Measurements from ENCODE around the gene ERH.

Gene ERH

GRCh38 chr14:69405762-69406161, 7.7 kb upstream of the ERH start:
- TF ChIP-seq CTCF (conservative IDR thresholded peaks at IDR 0.05): no peak
- H3K27ac ChIP-seq: no peak overlapping the region

- no peak for TF ChIP-seq CTCF (conservative IDR thresholded peaks at IDR 0.05)
- no peak overlapping the region for H3K27ac ChIP-seq
These were observed 6.8 kb upstream of the ERH start for GRCh38 chr14:69404883-69405282.

DNA sequence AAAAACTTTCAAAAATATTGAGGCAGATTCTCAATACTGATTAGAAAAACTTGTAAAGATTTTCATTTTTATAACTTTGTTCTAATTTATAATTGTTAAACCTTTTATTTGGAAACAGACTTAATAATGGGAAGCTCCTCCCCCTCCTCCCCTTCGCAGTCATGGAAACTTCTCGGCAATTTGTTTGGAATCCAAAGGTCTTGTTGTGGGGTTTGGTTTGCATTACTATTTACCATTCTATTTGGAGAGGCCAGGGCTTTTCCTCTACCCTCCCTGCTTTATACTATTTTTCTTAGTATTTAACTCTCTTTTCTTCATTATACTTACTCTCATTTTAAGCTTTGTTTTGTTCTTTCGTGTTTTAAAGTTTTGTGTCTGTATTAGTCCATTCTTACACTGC, 6.4 kb upstream of the ERH start:
- no peak for TF ChIP-seq CTCF (conservative IDR thresholded peaks at IDR 0.05)
- H3K27ac ChIP-seq: no peak overlapping the region

DNA sequence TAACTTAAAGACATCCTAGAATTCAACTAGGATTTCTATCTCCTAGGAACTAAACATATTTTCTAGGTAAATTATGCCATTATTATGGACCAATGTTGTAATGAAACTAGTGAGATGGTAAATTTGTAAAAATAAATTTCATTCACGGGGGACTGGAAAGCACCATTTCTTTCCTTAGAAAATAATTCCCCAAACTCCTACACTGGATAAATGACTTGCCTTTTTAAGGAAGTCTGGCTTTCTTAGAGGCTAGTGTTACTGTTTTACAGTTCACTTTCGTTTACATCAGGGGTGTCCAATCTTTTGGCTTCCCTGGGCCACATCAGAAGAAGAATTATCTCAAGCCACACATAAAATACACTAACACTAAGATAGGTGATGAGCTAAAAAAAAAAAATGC, 3.7 kb upstream of the ERH start:
- TF ChIP-seq CTCF (conservative IDR thresholded peaks at IDR 0.05): no peak
- H3K27ac ChIP-seq: no peak overlapping the region

- TF ChIP-seq CTCF (conservative IDR thresholded peaks at IDR 0.05): no peak
These were observed 2.1 kb upstream of the ERH start for GRCh38 chr14:69400154-69400553.

GRCh38 chr14:69399750-69400149, 1.7 kb upstream of the ERH start:
- peak overlapping the region; percentile 92; the same call in 1 of the 2 replicates for H3K27ac ChIP-seq
- TF ChIP-seq CTCF (conservative IDR thresholded peaks at IDR 0.05): no peak

More at GRCh38 chr14:69400154-69400553, 2.1 kb upstream of the ERH start:
- peak overlapping the region; percentile 92; the same call in 1 of the 2 replicates for H3K27ac ChIP-seq

- peak overlapping the region; percentile 92 for H3K27ac ChIP-seq
- no peak for TF ChIP-seq CTCF (conservative IDR thresholded peaks at IDR 0.05)
These were observed 715 bp upstream of the ERH start for GRCh38 chr14:69398818-69399210.

DNA sequence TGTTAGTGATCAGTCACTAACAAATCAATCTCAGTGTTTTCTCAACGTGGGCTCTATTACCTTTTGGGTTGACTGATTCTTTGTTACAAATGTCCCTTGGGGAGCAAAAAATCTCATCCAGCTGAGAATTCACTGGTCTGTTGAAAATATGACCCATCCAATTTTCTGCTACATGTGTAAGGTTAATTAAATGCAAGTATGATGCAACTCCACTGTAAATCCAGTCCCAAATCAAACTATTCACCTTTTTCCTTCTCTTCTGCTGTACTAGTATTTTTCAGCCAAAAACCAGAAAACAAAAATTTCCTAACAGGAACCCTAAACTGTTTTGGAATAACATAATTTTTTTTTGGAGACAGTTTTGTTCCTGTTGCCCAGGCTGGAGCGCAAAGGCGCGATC, 2.2 kb downstream of the ERH start:
- no peak overlapping the region for H3K27ac ChIP-seq
- no peak for TF ChIP-seq CTCF (conservative IDR thresholded peaks at IDR 0.05)

Data from VCaP (cell line).